Lung (tissue), 12 donors: ENCODE data around the gene RNASE8. TPM values are rescaled to one million over a fixed set of nuclear protein-coding genes. Genes with fewer than 3 reads are reported as not detected.

Source experiments
- ATAC-seq: fragments of 200-7000 bp; cut with Tn5 transposase; one replicate; pipeline ENCODE4 v1.9.1; 2020; ENCODE audit warnings: moderate number of reproducible peaks; ENCODE audit not compliant: insufficient read depth, low FRiP score
- DNase-seq, 3 donors: peaks; one replicate each; pipeline ENCODE4 v3.0.0-alpha.2; 2013 to 2017
- H3K27ac ChIP-seq, 2 donors: one replicate each; pipeline ENCODE4 v1.5.1; 2013; ENCODE audit warnings: mild to moderate bottlenecking in 2 of 2, moderate library complexity in 2 of 2, control low read depth in 1 of 2, inconsistent platforms in 1 of 2, low read depth in 1 of 2, low read length in 1 of 2
- H3K27me3 ChIP-seq, 3 donors: one replicate each; pipeline ENCODE4 v1.5.1; 2013; ENCODE audit warnings: low read length in 2 of 3; ENCODE audit not compliant: control insufficient read depth in 3 of 3, insufficient read depth in 3 of 3
- H3K36me3 ChIP-seq, 4 donors: one replicate each; pipeline ENCODE4 v1.5.1; 2013; ENCODE audit warnings: low read length in 4 of 4, mild to moderate bottlenecking in 1 of 4, moderate library complexity in 1 of 4; ENCODE audit not compliant: control insufficient read depth in 4 of 4, insufficient read depth in 4 of 4
- H3K4me1 ChIP-seq, 5 donors: one replicate each; pipeline ENCODE4 v1.5.1; 2013; ENCODE audit warnings: low read length in 5 of 5, mild to moderate bottlenecking in 2 of 5, moderate library complexity in 1 of 5; ENCODE audit not compliant: control insufficient read depth in 5 of 5, insufficient read depth in 5 of 5
- H3K4me3 ChIP-seq: one replicate; pipeline ENCODE4 v1.5.1; 2013; ENCODE audit warnings: mild to moderate bottlenecking, control low read depth, moderate library complexity
- H3K9ac ChIP-seq, 2 donors: one replicate each; pipeline ENCODE4 v1.5.1; 2013; ENCODE audit warnings: low read length in 2 of 2, control low read depth in 1 of 2; ENCODE audit not compliant: insufficient read depth in 1 of 2
- H3K9me3 ChIP-seq, 4 donors: one replicate each; pipeline ENCODE4 v1.5.1; 2013; ENCODE audit warnings: low read length in 3 of 4, mild to moderate bottlenecking in 1 of 4, moderate library complexity in 1 of 4; ENCODE audit not compliant: control insufficient read depth in 4 of 4, insufficient read depth in 3 of 4
- CTCF ChIP-seq: IDR thresholded peaks from 2 replicates; pipeline ENCODE4 v1.5.1; 2012; ENCODE audit warnings: mild to moderate bottlenecking; ENCODE audit errors: control extremely low read depth, extremely low read depth
- WGBS, 2 donors: extraction: QIAGEN DNeasy Blood & Tissue Kit; methylation state at CpG; one replicate each; pipeline ENCODE4 v1.1.7; 2013; 5-methylcytosine and 5-hydroxymethylcytosine counted together
- polyA plus RNA-seq, 2 donors: library from polyadenylated mRNA; stranded (reverse); fragments of 200-250 nt; gene quantifications; one replicate each; pipeline ENCODE4 v1.2.1, GENCODE V29; 2013
- total RNA-seq, 2 donors: library from RNA; depleted of rRNA in 1 of 2; stranded (reverse); fragments of >200 nt in 1 of 2; gene quantifications; one replicate each; pipeline ENCODE4 v1.2.1, GENCODE V29; 2014 to 2021
- donor health status: control.
- donor health status: control.
- donor health status: Bipolar disorder and iron deficiency.
- donor health status: healthy.
- donor health status: DM: yes; HTN: yes; CAD: no.

The RNASE8 gene
- total and polyA plus RNA-seq, 4 donors = not detected

DNA sequence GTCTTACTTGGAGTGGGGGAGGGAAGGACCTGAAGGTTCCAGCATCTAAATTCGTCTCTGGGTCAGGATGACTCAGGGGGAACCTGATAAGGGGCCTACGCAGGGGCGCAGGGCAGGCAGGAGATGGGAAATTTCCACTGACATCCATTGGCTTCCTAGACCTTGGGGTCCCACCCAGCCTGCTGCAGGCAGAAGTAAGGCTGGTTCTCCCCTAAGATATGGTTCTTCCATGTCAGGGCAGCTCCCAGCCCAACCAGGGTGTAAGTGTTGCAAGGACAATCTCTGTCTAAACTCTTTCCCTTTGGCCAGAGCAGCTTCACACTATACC lies 30.7 kb upstream of the RNASE8 start:
- Histone ChIP-seq H3K36me3 (peaks cover 0 to 3% (median 0%) of the 10 kb centered on the region in 4 donors), H3K9me3 (no peaks in the 10 kb centered on the region), H3K9ac (no peak overlapping the region), H3K4me1 (peaks cover 7 to 24% (median 11%) of the 10 kb centered on the region in 5 donors), H3K27me3 (no peaks in the 10 kb centered on the region), H3K4me3 (no peak overlapping the region), H3K27ac (peak overlapping the region; percentile 40 to 86)
- TF ChIP-seq CTCF = no peak
- WGBS, 2 donors = 58 to 64% methylated on average over 3 of the region's 3 CpGs
- no peak for ATAC-seq
- DNase-seq = no peak

DNA sequence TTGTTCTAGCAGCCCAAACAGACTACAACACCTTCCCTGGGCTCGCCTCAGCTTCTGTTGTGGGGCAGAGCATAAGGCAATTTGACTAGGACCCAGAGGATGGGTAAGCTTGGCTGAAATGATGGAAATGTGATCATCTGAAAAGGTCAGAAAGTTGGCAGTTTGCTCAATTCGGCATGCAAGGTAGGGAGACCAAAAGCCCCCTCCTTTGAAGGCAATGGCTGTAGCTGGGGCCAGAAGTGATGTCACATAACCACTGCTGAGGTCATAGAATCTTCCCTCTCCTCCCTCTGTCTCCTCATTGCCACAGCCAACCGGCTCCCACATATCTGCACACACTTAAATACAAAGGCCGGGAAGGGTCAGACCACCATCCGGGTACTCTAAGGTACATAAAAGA lies 27.7 kb upstream of the RNASE8 start, which contains the start of gene TPPP2:
Gene TPPP2, plus strand, starts transcription at position 301 of the 400 bp plus-strand sequence. CDS start 365 bp downstream, outside the sequence.
- no peak for ATAC-seq
- 92 to 95% methylated on average over 5 of the region's 5 CpGs for WGBS, 2 donors

GRCh38 chr14:21030531-21030930 lies 27.1 kb upstream of the RNASE8 start:
- Histone ChIP-seq H3K36me3 (no peaks in the 10 kb centered on the region), H3K4me3 (no peak overlapping the region), H3K4me1 (peaks cover 0 to 12% (median 10%) of the 10 kb centered on the region in 5 donors), H3K27ac (no peak overlapping the region), H3K9ac (no peak overlapping the region), H3K9me3 (no peaks in the 10 kb centered on the region), H3K27me3 (no peaks in the 10 kb centered on the region)
- ATAC-seq = no peak
- WGBS, 2 donors = 93 to 96% methylated on average over 12 of the region's 12 CpGs
- DNase-seq = no peak
- no peak for TF ChIP-seq CTCF

More for the DNA sequence above, 27.7 kb upstream of the RNASE8 start, which contains the start of gene TPPP2:
- H3K27ac ChIP-seq = no peak within 1 kb of the TSS
- no peak for DNase-seq
- no peak for TF ChIP-seq CTCF
- peaks cover 0 to 12% (median 10%) of the 10 kb centered on the region in 5 donors for H3K4me1 ChIP-seq
- H3K4me3 ChIP-seq = no peak within 1 kb of the TSS
- no peak within 1 kb of the TSS for H3K9ac ChIP-seq
- H3K36me3 ChIP-seq = no peaks in the 10 kb centered on the region
- H3K27me3 ChIP-seq = no peaks in the 10 kb centered on the region
- H3K9me3 ChIP-seq = no peaks in the 10 kb centered on the region
